Esophagus mucosa (tissue), 1 donor: ENCODE results near the gene ARFIP1. TPM values are rescaled to one million over a fixed set of nuclear protein-coding genes. Genes with fewer than 3 reads are reported as not detected.
A peak's percentile ranks its signal among the peaks of the same experiment; 100 is the strongest.
"Not testable (repeated sequence)": the region's sequence is repeated elsewhere in the genome, so short reads cannot be mapped to it uniquely, and the experiment has no call there.

Experiments
- ATAC-seq: fragments of 200-7000 bp; cut with Tn5 transposase; one replicate; pipeline ENCODE4 v1.9.1; 2020
- total RNA-seq: library from RNA; stranded (reverse); gene quantifications from one replicate; pipeline ENCODE4 v1.2.4, GENCODE V29; 2023
- donor health status: DM: yes; HTN: yes; CAD: no.

ARFIP1 gene, protein sequence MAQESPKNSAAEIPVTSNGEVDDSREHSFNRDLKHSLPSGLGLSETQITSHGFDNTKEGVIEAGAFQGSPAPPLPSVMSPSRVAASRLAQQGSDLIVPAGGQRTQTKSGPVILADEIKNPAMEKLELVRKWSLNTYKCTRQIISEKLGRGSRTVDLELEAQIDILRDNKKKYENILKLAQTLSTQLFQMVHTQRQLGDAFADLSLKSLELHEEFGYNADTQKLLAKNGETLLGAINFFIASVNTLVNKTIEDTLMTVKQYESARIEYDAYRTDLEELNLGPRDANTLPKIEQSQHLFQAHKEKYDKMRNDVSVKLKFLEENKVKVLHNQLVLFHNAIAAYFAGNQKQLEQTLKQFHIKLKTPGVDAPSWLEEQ
- 29.8 TPM for total RNA-seq

DNA sequence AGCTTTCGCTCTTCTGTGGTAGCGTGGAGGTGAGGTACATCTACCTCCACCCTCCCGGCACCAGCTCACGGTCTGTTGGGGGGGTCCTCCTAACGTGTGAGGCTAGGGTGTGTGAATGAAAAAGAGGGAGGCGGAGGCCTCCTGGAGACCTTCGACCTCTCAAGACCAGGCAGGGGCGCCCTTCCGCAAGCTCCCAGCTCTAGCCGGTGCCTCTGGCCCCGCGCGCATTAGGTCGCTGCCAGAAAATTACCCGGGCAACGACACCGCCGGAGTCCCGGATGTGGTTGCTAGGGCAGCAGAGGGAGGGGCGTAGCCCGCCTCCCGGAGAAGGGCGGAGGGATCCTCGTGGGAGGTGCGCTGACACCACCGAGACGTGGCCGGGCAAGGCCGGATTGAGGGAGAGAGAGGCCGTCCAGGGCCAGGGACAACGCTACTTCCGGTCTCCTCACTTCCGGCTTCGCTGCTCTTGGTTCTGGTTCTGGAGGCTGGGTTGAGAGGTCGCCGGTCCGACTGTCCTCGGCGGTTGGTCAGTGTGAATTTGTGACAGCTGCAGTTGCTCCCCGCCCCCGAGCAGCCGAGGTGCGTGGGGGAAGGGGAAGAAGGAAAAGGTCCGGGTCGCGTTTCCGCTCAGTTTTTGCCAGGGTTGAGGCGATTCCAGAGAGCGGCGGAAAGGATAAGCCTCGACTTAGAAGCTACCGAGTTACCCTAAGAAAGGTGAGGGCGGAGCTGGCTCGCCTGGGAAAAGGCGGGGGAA, at the start of gene ARFIP1, which contains the start of gene TIGD4:
TSS of gene ARFIP1 (plus strand) at position 442 of the 754 bp plus-strand sequence. CDS start 49,680 bp downstream, outside the sequence.
TSS of gene TIGD4 (minus strand) at position 218 of the 754 bp plus-strand sequence. CDS start 8,726 bp downstream, outside the sequence.
- peak; percentile 100 for ATAC-seq

DNA sequence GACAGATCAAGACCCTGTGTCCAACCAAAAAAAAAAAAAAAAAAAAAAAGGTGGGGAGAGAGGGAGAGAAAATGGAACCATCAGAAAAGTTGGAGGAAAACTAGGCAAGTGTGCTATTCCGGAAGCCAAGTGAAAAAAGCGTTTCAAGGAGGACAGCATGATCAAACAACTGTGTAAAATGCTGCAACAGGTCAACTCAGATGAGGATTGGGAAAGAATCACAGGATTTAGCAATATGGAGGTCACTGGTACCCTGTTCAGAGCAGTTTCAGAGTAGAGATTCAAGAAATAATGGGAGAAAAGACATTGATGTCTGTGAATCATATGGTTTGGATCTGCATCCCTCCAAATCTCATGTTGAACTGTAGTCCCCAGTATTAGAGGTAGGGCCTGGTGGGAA, 47.8 kb upstream of the ARFIP1 start:
- ATAC-seq, result no peak

DNA sequence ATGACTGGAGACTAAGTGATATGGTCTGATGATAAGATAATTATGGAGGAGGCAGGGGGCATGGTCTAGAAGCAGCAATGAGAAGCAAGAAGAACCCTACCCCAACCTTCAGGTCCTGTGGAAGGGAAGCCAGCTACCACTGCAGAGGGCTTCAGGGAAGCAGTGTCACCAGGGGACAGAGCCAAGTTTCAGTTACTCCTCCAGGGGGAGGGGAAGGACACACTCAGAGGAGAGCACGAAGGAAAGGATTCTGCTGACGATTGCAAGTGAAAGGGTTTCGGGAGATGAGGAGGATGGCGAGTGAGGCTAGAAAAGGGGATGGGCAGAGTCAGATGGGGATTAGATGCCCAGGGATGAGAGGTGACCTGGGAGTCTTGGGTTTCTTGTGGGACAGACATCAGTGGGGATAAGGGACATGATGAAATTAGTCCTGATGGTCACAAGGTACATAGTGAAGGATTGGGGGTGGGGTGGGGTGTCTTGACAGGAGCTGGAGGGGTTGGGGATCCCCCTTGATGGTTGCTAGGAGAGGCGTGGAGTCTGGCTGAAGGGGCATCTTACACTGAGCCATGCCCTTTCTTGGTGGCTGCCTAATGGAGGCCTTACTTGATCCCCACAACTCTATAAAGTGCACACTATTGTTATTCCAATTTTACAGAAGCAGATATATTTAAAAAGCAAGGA, 45.6 kb upstream of the ARFIP1 start:
- ATAC-seq, result peak; percentile 17

DNA sequence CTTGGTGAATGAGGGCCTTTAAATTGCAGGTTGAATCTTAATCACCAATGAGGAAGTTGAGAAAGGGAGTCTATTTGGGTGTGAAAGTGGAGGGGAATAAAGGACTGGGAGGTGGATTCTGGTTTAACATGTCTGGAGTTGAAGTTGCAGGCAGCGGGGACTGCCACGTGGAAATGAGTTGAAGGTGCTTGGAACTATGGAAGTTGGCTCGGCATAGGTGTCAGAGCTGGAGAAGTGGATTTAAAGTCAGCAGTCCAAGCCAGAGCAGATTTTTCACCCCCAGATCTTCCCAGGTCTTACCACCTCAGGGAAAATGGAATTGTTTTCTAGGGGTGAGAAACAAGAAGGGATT, 45.1 kb upstream of the ARFIP1 start:
- peak; percentile 68 for ATAC-seq

DNA sequence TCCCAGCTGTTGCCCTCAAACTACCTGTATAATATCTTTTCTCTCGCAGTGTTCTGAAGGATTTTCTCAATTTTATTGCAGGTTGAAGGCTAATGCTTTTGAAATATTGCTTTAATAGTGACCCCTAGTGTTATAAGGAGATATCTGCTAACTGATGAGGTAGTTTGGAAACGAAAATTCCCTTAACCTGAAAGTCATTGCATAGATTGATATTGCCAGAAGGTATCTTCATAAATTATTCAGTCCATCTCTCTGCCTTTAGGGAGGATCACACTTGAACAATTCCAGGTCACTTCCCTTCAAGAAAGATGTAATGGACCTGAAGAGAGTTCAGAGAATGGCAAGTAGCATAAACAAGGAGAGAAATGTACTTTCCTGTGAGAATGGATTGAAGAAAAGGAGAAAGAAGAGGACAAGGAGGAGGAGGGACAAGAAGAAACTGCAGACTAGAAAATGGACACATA, 44.3 kb upstream of the ARFIP1 start:
- peak; percentile 68 for ATAC-seq

DNA sequence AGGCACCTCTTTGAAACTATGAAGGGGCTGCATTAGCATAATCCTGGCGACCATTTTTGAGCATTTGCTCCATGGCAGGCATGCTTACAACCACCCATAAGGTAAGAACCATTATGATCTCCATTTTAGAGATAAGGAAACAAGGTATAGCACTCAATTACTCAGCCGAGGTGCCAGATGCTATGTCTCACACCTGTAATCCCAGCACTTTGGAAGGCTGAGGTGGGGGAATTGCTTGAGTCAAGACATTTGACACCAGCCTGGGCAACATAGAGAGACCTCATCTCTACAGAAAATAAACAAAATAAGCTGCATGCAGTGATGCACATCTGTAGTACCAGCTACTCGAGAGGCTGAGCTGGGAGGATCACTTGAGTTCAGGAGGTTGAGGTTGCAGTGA, 43.8 kb upstream of the ARFIP1 start:
- ATAC-seq, result no peak

DNA sequence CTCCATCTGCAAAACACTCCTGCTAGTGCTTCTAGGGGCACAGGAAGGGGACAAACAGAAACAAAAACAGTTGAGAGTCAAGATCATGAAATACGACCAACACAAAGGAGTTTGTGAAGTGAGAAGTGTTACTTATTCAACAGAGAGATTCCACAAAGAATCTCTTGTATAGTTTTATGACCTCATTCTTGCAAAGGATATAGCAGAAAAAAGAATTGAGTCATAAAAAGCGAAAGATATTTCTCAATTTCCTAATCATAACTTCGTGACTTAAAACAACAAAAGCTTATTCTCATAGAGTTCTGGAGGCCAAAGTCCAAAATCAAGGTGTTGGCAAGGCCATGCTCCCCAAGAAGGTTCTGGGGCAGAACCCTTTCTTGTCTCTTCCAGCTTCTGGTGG, 40.9 kb upstream of the ARFIP1 start:
- ATAC-seq, result no peak

DNA sequence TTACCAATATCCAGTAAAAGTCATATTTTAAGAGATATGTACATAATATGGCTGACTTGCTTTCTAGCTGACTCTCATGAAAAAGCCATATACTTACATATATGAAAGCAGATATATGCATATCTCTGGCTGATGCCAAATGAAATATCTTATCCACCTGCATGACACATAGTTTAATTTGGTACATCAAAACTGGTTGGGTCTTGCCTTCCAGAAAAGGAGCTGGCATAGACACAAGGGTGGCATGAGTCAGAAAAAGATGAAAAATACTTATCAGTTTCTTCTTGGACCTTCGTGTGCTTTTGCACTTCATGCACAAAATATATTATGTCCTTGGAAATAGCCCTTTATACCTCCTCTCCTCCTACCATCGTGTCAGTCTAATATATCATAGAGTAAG, 32.3 kb upstream of the ARFIP1 start:
- peak; percentile 74 for ATAC-seq

DNA sequence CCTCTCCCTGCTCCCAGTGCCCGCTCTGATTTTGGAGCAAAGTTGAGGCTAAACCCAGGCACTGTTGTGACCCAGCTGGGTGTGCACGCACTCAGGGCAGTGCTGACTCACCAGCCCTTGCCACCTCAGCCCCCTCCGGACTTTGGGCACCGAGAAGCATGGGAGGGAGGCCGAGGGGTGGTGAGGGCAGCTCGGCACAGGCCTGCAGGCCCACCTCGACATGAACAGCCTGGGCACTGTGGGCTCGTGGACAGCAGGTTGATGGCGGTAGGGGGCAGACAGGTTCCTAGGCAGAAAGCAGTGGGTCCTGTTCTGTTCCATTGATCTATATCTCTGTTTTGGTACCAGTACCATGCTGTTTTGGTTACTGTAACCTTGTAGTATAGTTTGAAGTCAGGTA, 31.1 kb upstream of the ARFIP1 start:
- ATAC-seq, result no peak

DNA sequence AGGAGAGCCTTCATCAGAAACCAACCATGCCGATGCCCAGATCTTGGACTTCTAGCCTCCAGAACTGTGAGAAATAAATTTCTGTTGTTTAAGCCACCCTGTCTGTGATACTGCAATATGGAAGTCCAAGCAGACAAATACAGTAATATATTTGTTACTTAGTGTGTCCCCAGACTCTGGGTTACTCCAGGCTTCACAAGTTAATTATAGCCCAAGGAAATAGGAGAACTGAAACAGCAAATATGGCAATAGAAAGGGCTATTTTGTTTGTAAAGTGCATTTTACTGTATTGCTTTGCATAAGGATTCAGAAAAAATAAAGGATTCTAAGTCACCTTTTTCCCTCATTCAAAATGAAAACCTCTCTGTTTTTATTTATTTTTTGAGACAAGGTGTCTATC, 16.0 kb upstream of the ARFIP1 start:
- ATAC-seq, result no peak

DNA sequence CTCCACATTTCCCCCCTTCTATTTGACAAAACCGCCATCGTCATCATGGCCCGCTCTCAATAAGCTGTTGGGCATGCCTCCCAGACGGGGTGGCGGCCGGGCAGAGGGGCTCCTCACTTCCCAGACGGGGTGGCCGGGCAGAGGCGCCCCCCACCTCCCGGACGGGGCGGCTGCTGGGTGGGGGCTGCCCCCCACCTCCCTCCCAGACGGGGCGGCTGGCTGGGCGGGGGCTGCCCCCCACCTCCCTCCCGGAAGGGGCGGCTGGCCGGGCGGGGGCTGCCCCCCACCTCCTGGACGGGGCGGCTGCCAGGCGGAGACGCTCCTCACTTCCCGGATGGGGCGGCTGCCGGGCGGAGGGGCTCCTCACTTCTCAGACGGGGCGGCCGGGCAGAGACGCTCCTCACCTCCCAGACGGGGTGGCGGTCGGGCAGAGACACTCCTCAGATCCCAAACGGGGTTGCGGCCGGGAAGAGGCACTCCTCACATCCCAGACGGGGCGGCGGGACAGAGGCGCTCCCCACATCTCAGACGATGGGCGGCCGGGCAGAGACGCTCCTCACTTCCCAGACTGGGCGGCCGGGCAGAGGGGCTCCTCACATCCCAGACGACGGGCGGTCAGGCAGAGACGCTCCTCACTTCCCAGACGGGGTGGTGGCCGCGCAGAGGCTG, 14.6 kb upstream of the ARFIP1 start:
- ATAC-seq, result not testable (repeated sequence)

DNA sequence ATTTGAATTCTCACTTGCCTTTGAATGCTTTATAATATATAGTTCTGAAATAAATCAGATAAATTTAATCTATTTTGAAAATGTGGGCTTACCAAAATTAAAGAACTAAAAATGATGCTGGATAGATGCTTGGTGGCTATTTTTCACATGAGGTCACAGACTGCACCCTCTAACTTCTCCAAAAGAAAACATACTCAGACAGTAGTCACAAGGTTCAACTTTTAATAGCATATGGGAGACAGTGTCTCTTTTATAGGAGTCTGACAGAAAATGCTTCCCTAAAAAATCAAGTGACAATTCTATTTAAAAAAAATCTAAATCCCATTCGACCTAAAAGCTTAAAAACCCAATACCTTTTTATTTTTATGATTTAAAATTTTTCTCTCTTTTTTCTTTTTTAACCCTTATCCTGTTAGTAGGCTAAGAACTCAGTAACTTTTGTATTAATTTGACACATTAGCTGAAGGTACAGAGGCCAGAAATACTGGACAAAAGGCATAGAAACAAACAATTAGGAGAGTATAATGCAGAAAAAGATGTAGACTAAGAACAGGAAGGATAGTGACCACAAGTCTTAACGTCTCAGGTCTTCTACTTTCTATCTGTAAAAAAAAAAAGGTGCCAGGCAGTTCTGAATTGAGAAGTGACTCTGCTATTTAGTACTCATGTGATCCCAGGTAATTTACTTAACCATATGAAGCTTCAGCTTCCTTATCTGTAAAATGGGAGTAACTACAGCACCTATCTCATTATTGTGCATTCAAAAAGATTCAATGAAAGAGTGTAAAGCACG, 7.8 kb upstream of the ARFIP1 start:
- ATAC-seq, result no peak

DNA sequence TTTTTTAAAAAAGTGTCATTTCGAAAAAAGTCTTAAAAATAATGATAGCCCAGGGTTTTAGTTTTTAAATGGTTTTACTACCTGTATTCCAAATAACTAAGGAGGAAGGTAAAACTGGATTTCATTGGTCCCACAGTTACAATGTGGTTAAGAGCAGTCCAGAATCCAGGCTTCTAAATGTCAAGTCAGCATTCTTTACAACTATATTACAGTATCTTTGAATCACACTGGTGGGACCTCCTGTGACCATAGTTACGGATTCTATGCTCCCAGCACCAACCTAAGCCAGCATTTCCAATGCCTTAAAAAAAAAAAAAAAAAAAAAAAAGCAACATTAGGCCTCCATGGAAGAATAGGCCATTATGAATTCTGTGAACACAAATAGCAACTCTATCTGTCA, 6.4 kb upstream of the ARFIP1 start:
- ATAC-seq, result no peak

DNA sequence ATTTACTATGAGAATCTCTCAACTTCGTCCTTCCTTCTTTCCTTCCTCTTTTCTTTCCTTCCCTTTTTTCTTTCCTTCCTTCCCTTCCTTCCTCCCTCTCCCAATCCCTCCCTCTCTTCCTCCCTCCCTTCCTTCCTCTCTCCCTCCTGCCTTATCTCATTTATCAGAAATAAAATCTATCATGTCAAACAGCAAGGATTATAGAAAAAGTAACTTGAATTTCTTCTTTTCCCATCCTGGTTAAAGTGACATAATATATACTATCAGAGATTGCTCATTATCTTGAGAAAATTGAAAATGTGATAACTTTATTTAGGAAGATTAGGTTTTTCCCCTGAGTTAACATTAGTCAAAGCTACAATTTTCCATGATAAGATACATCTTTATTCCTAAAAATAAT, 5.8 kb upstream of the ARFIP1 start:
- ATAC-seq, result no peak

DNA sequence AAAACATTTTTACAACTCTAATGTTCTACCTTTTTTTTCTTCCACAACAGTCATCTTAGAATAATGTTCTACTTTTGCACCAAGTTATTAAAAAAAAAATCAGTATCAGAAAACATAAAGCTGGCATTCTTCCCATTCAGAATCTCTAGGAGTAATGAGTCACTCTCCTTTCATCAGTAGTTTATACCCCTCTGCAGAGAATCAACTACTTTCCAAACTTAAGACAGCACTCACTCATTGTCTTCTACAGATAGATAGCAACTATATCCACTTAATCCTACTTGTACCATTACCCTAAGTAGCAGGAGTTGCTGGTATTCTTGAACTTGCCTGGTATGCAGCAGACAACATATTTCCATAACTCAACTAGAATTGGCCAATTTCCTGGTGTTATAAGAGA, 3.4 kb upstream of the ARFIP1 start:
- ATAC-seq, result no peak

DNA sequence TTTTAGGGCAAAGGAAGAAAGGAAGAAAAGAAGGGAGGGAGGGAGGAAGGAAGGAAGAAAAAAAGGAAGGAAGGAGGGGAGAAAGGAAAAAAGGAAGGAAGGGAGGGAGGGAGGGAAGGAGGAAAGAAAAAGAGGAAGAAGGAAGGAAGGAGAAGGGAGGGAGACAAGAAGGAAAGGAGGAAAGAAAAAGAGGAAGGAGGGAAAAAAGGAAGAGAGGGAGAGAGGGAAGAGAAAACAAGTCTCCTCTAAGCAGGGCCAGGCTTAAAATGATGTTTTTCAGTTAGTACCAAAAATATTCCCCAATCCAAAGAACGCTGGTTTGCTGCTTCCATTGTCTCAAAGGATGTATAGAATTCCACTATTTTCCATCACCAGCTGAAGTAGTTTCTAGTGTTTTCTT, 2.3 kb upstream of the ARFIP1 start:
- ATAC-seq, result no peak

DNA sequence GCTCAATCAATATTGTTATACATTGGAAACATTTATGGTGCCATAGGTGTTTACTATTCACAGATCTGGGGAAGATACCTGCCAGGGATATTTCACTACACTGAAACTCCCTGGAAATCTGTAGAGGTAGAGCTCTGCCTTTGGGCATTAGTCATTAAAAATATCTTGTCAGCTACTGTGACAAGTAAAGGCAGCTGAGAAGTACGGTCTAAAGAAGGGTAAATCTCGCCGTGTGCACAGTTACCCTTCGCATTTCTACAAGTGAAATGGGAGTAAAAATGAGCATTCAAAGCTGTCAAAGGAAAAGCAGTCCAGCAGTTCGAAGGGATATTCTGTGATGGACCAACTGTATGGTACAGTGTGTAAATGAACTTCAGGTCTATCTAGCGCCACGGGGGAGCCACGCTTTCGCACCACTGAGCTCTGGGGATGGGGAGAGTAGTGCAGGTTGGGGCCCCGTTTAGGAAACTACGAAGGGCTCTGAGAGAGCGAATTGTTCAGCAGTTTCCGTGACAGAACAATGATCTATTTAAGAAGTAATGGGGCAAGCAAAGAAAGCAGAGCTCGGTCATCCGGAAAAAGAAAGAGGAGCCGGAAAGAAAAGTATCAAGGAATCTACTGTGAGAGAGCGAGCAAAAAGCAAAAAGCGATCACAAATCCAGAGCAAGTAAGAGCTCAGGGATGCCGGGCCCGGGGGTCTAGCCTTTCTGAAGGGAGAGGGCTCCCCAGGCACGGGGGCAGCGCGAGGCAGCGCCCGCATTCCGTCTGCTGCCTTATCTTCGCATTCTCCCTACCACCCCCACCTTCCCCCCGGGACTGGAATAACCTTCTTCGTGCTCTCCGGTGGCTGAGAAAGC, 870 bp upstream of the ARFIP1 start:
- no peak for ATAC-seq

DNA sequence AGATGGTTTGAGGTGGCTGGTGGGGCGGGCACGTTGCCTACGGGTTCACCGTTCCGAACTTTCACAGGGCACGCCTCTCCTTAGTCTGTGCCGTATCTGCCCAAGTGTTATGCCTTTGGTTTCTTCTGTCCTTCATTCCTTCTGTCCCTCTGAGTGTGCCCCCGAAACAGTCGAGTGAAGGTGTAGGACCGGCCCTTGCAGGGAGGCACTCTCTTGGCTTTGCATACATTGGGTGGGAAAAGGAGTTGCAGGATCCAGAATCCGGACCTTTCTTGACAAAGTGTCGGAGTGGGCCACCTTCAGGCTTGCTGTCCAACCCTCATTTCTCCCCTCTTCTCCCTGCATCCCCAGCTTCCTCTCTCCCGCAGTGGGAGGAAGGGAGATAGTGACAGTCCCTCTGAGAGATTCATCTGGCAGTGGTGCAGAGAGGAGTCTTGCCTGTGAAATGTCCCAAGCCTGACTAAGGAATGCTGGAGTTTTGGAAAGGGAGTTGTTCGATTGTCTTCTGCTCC, 569 bp downstream of the ARFIP1 start:
- no peak for ATAC-seq

DNA sequence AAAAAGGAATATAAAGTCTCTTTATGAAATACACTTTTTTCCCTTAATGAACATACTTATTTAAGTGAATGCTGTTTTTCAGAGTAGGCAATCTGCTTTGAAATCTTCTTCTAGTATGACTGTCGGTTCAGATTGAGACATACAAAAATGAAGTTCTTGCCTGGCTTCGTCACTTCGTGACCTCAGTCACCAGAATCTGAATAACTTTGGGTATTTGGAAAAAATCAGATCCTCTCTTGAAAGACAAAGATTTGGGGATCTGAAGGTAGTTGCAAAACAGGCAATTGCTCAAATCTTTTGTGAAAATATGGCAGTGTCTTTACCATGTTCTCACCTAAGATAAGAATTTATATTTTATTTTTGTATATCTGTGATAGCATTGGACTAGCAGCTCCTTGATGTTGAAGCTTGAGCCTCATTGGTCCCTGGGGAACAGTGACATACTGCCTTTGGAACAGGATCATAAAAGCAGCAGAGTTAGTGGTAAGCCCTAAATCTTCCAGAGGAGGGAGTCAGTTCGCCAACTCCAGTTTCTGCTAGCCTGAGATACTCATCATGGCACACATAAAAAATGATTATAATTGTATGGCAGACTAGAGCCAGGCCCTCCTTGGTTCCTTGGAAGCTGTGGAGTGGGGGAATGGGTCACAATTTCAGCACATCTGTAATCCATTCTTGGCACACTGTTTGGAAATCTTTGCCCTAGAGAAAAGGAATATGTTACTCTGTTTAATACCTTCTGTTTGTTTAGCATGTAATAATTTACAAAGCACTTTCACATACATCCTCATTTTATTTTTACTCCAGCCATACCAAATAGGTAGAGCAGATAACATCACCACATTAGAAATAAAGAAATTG, 5.0 kb downstream of the ARFIP1 start:
- peak; percentile 32 for ATAC-seq
